ENCODE measurements around the gene DENND6B.
A peak's percentile ranks its signal among the peaks of the same experiment; 100 is the strongest.

The DENND6B gene

DNA sequence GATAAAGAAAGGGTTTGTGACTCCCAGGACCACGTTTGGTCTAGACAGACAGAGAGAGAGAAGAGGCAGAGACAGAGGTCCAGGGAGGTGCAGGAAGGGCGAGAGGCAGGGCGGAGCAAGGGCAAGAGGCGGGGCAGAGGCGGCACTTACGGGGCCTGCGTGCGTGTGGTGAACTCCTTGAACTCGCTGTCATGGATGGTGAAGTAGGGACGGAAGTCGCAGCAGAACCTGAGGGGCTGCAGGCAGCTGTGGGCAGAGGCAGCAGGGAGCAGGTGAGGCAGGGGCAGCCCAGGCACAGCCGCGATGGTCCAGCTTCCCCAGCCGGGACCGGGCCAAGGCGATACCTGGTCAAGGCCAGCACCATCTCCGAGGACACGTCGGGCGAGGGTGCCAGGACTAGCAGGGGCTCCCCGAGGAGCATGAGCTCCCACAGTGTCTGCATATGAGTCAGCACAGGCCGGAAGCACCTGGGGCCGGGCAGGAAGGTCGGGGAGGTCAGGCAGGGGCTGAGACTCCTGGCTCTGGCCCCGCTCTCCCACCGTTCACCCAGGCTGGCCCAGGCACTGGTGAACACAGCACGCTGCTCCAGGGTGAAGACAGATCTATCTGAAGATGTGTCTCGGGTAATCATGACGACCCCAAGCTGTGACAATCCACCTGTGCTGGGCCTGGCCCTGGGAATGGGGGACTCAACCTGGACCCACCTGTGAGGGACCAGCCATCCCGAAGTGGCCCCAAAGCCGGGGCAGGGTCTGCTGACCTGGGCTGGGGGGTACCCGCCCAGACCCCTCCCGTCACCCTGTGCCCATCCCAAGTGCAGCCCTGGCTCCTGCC lies 12.1 kb downstream of the DENND6B start:
- DNase-seq: no peak

GRCh38 chr22:50314081-50314454 lies 12.7 kb downstream of the DENND6B start:
- DNase-seq: no peak

GRCh38 chr22:50313600-50313999 lies 13.2 kb downstream of the DENND6B start:
- no peak for DNase-seq

- DNase-seq: no peak
Measured at GRCh38 chr22:50313021-50313420, 13.8 kb downstream of the DENND6B start.

- no peak for DNase-seq
Measured at GRCh38 chr22:50312371-50312770, 14.4 kb downstream of the DENND6B start.

DNA sequence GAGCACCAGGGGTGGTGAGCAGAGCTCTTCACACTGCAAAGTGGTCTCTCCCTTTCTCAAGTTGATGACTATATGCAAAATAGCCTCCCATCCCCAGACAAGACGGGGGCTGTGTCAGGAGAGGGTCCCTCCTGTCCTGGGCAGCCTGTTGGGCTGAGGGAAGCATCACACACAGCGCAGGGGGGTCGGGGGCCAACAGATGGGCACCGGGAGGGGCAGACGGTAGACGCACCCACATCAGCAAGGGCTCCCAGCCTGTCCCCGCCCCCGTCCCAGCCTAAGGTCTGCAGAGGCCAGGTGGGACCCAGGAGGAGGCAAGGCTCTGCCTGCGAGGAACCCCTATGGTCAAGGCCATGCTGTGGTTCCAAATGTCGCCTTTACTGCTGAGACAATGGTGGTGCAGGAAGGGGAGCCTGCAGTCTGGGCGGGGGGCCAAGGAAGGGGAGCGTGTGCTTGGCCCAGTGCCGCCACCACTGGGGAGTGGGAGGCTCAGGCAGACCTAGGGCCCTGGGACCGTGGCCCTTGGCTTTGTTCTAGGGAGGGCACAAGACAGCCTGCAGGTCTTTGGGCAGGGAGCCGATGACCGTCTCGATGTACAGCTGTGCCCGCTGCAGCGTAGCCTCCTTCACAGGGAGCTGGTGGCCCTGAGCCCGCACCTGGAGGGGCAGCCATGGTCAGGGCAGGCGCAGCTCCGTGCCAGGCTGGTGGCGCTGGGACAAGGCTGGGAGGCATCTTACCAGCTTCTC lies 15.0 kb downstream of the DENND6B start:
- no peak for DNase-seq

GRCh38 chr22:50310949-50311444 lies 15.8 kb downstream of the DENND6B start:
- DNase-seq: no peak

GRCh38 chr22:50310031-50310722 lies 16.6 kb downstream of the DENND6B start:
- DNase-seq: no peak

- DNase-seq: no peak
Measured at GRCh38 chr22:50309601-50309991, 17.2 kb downstream of the DENND6B start.

GRCh38 chr22:50308986-50309600 lies 17.7 kb downstream of the DENND6B start:
- no peak for DNase-seq

DNA sequence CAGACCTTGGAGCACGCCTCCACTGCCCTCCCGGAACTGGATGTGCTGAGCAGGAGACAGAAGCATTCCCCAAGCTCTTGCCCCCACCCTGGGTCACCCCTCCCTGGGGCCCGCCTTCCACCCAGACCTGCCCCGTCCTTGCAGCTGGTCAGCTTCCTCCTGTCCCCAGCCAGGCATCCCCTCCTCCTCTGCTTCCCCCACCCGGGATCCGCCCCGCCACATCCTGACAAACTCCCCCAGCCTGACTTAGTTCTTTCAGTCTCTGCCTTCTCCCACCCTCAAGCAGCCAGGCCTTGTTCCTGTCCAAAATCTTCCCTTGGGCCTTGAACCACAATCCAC lies 18.2 kb downstream of the DENND6B start:
- no peak for DNase-seq

GRCh38 chr22:50307890-50308596 lies 18.8 kb downstream of the DENND6B start:
- DNase-seq: no peak

- peak; percentile 59 to 83 for DNase-seq
Measured at GRCh38 chr22:50306753-50307749, 19.8 kb downstream of the DENND6B start, which contains the start of gene PLXNB2. TSS of gene PLXNB2 (minus strand) at chr22:50307646. CDS start at chr22:50290584, 17,062 bp downstream.

DNA sequence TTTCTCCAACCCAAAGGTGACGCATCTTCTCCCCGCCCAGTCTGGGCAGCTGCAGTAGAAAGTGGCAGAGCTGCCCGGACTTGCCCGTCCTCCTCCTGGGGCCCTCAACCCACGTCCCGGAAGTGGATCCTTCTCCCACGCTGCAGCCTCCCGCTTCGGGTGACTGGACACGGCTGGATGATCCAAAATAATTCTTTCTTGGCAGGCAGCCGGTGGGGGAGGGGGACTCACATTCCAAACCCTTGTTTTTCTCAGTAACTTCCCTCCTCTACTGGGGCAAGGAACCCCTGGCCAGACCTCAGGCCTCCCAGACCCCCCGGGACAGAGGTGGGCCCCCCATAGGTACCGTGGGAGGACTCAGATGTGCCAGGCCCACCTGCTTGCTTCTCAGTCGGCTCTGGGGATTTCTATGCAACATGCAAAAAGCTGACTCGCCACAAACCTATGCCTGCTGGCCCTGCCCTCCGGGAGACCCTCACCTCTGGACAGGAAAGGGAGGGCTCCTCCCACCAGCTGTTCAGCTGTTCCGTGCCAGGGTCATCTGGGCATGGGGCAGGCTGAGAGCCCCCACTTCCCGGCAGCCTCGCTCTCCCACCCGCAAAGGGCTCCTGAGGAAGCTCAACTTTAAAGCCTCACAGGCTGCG lies 20.8 kb downstream of the DENND6B start:
- no peak for DNase-seq

DNA sequence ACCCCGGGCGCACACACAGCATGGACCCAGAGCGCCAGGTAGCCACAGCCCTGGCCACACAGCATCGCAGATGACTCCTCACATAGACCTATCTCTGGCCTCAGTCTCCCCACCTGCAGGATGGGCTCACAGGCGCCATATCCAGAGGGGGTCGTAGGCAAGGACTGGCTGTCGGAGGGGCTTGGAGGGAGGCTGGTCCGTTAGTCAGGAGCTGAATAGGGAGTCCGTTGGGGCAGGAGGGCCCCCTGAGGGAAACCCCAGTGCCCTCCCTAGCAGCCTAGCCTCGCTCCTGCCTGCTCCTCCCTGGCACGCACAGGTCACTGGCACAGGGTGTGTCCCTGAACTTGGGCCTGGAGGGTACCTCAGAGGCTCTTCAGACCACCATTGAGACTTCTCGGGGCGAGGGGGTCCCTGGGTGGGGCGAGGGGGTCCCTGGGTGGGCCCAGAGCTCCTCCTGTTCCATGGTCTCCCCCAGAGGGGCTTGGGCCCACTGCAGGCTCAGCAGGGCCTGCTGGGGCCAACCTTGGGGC lies 21.4 kb downstream of the DENND6B start:
- DNase-seq: no peak

GRCh38 chr22:50304528-50305392 lies 22.1 kb downstream of the DENND6B start:
- DNase-seq: no peak

DNA sequence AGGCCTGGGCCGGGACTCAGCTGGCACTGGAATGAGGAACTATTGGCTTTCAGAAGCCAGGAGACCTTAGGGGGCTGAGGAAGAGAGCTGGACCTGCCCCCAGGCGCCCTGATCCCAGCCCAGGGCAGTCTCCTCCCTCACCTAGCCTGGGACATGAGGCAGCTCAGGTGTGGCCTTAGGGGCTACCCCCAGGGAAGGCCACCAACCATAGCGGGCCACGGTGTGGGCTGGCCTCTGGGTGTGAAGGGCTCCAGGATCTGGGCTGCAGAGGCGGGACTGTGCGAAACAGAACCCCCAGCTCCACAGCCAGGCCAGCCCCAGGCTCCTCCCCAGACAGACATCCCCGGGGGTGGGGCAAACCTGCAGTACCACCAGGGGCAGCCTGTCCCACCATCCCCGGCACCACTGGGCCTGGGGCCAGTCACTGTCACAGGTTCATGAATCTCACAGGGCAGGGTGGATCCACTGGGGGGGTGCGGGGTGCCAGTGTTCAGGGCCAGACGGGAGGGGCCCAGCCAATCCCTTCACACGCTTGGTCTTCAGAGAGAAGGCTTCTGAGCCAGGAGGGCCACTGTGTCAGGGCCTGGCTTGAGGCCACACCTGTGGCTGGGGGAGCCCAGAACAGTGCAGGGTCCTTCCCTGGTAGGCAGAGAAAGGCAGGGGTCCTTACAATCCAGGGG lies 22.8 kb downstream of the DENND6B start:
- no peak for DNase-seq

GRCh38 chr22:50303515-50303847 lies 23.3 kb downstream of the DENND6B start:
- no peak for DNase-seq

GRCh38 chr22:50302564-50302963 lies 24.2 kb downstream of the DENND6B start:
- DNase-seq: no peak
